Caco-2 (cell line): Measurements from ENCODE around the gene MORC2. TPM values are rescaled to one million over a fixed set of nuclear protein-coding genes. Genes with fewer than 3 reads are reported as not detected.

Experiments used
- BruUV-seq: library from RNA; stranded (reverse); fragments of 400-500 nt; replicated peaks from 2 replicates; lab custom pipeline; 2021; lab: Mats Ljungman, UMichigan
- CTCF ChIA-PET: fragments of 300-600 bp; sonication (Branson Sonifier 250); formaldehyde crosslinking; loops from one replicate; lab custom pipeline; 2022; ENCODE audit warnings: antibody characterized with exemption; lab: Charles Lee
- POLR2A ChIA-PET: fragments of 300-600 bp; sonication (Branson Sonifier 250); formaldehyde crosslinking; loops from one replicate; lab custom pipeline; 2022; ENCODE audit warnings: antibody characterized with exemption; lab: Charles Lee
- DNase-seq, 2 experiments: peaks; one replicate each; pipeline versions ENCODE4 v3.0.0 to v3.0.0-alpha.2; 2020 to 2022
- H3K27me3 ChIP-seq: replicated peaks from 2 replicates; pipeline ENCODE4 v1.6.0; 2011; ENCODE audit warnings: low read length; ENCODE audit not compliant: control insufficient read depth, insufficient read depth
- H3K36me3 ChIP-seq: 2 replicates; pipeline ENCODE4 v1.5.1; 2011; ENCODE audit warnings: low read length; ENCODE audit not compliant: control insufficient read depth, insufficient read depth
- H3K4me1 ChIP-seq: fragments of 250-450 bp; sonication (Bioruptor Pico); 2 replicates; pipeline ENCODE4 v1.5.1; 2020; ENCODE audit warnings: mild to moderate bottlenecking
- H3K4me3 ChIP-seq: 2 replicates; pipeline ENCODE4 v1.5.1; 2011; ENCODE audit warnings: low read depth, mild to moderate bottlenecking, control low read depth, low read length
- H3K9me3 ChIP-seq: fragments of 250-450 bp; sonication (Bioruptor Pico); 2 replicates; pipeline ENCODE4 v1.5.1; 2020; ENCODE audit warnings: mild to moderate bottlenecking, moderate library complexity
- H3K27ac Mint-ChIP-seq: one replicate; pipeline ENCODE4 v1.8.0; 2022; ENCODE audit warnings: mixed read lengths; ENCODE audit not compliant: unreplicated experiment
- H3K27me3 Mint-ChIP-seq: one replicate; pipeline ENCODE4 v1.8.0; 2022; ENCODE audit warnings: mixed read lengths; ENCODE audit not compliant: insufficient read depth, unreplicated experiment
- H3K36me3 Mint-ChIP-seq: one replicate; pipeline ENCODE4 v1.8.0; 2022; ENCODE audit warnings: mild to moderate bottlenecking, mixed read lengths; ENCODE audit not compliant: insufficient read depth, unreplicated experiment
- H3K4me1 Mint-ChIP-seq: one replicate; pipeline ENCODE4 v1.8.0; 2022; ENCODE audit warnings: low read depth, mixed read lengths; ENCODE audit not compliant: unreplicated experiment
- H3K4me3 Mint-ChIP-seq: one replicate; pipeline ENCODE4 v1.8.0; 2022; ENCODE audit warnings: mild to moderate bottlenecking, moderate library complexity, mixed read lengths; ENCODE audit not compliant: unreplicated experiment
- H3K9me3 Mint-ChIP-seq: one replicate; pipeline ENCODE4 v1.8.0; 2022; ENCODE audit warnings: mixed read lengths; ENCODE audit not compliant: unreplicated experiment
- intact Hi-C: fragments of 100-400 bp; cut with micrococcal nuclease; formaldehyde crosslinking; loops from one replicate; pipeline ENCODE4 v1.10.0; 2022; ENCODE audit not compliant: unreplicated experiment
- total RNA-seq: library from RNA; stranded (reverse); gene quantifications from 2 replicates; pipeline ENCODE4 v1.2.3, GENCODE V29; 2022
- TF ChIP-seq, protein P1 (sequence below), 2 experiments: fragments of 200-600 bp in 1 of 2; IDR thresholded peaks; 1 replicate in 1 of 2; 2 replicates in 1 of 2; pipeline versions ENCODE4 v1.5.1 to v1.8.0; 2011 to 2022; ENCODE audit warnings: antibody characterized with exemption in 1 of 2, control low read depth in 1 of 2, inconsistent platforms in 1 of 2, low read depth in 1 of 2, low read length in 1 of 2, mild to moderate bottlenecking in 1 of 2, moderate library complexity in 1 of 2; ENCODE audit not compliant: insufficient read depth in 1 of 2, severe bottlenecking in 1 of 2, unreplicated experiment in 1 of 2

The MORC2 gene
- total RNA-seq, 1 experiment from 2014 or later = 49.9 TPM

- POLR2A ChIA-PET = no interaction called here
- Histone ChIP-seq H3K36me3 (no peaks in the 10 kb centered on the region; the same call in none of the 2 replicates), H3K4me3 (no peak overlapping the region), H3K27me3 (no peaks in the 10 kb centered on the region), H3K9me3 (no peaks in the 10 kb centered on the region), H3K4me1 (no peaks in the 10 kb centered on the region)
- intact Hi-C loops = no loop called here
- H3K4me1 Mint-ChIP-seq = no peaks in the 10 kb centered on the region
- H3K27ac Mint-ChIP-seq = no peak overlapping the region
- TF ChIP-seq, protein P1, sequence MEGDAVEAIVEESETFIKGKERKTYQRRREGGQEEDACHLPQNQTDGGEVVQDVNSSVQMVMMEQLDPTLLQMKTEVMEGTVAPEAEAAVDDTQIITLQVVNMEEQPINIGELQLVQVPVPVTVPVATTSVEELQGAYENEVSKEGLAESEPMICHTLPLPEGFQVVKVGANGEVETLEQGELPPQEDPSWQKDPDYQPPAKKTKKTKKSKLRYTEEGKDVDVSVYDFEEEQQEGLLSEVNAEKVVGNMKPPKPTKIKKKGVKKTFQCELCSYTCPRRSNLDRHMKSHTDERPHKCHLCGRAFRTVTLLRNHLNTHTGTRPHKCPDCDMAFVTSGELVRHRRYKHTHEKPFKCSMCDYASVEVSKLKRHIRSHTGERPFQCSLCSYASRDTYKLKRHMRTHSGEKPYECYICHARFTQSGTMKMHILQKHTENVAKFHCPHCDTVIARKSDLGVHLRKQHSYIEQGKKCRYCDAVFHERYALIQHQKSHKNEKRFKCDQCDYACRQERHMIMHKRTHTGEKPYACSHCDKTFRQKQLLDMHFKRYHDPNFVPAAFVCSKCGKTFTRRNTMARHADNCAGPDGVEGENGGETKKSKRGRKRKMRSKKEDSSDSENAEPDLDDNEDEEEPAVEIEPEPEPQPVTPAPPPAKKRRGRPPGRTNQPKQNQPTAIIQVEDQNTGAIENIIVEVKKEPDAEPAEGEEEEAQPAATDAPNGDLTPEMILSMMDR (IDR thresholded peaks at IDR 0.05; ENCODE audit: insufficient read depth in 1 of 2, low read depth in 1 of 2, low read length in 1 of 2, severe bottlenecking in 1 of 2, unreplicated experiment in 1 of 2) = no peak
- H3K9me3 Mint-ChIP-seq = no peaks in the 10 kb centered on the region
- BruUV-seq = no TSS peak
- H3K36me3 Mint-ChIP-seq = peaks cover 25% of the 10 kb centered on the region
- CTCF ChIA-PET = interaction anchor here (0.7 kb wide), 1 partner anchor 89 kb away, joined by 3 read pairs; no protein-coding TSS in a partner anchor
- H3K27me3 Mint-ChIP-seq = no peaks in the 10 kb centered on the region
- no peak overlapping the region for H3K4me3 Mint-ChIP-seq
- no peak for DNase-seq
These were observed 76.3 kb downstream of the MORC2 start for GRCh38 chr22:30892286-30892685.

DNA sequence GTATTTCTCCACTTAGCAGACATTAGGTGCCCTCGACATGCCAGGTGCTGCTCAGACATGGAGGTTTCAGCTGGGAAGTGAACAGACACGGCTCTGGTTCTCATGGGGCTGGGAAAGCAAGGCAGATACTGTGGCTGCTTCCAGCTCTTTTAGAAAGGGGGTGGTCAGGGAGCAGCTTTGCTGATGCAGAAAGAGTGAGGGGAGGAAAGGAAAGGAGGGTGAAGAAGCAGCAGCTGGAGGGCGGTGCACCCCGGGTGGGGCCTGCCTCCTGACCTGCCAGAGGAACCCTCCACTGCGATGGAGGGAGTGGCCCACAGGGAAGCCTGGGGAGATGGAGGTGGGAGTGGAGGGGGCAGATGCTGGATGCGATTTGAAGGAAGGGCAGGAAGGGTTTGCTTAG is 76.8 kb downstream of the MORC2 start:
- TF ChIP-seq, protein P1 (IDR thresholded peaks at IDR 0.05; ENCODE audit: insufficient read depth in 1 of 2, low read depth in 1 of 2, low read length in 1 of 2, severe bottlenecking in 1 of 2, unreplicated experiment in 1 of 2) = no peak
- POLR2A ChIA-PET = no interaction called here

GRCh38 chr22:30891443-30891755 is 77.2 kb downstream of the MORC2 start:
- Histone ChIP-seq H3K9me3 (no peaks in the 10 kb centered on the region), H3K4me3 (no peak overlapping the region), H3K4me1 (no peaks in the 10 kb centered on the region), H3K27me3 (no peaks in the 10 kb centered on the region), H3K36me3 (no peaks in the 10 kb centered on the region; the same call in none of the 2 replicates)
- Mint-ChIP-seq H3K27ac (no peak overlapping the region), H3K36me3 (peaks cover 30% of the 10 kb centered on the region), H3K9me3 (no peaks in the 10 kb centered on the region), H3K4me3 (no peak overlapping the region), H3K4me1 (no peaks in the 10 kb centered on the region), H3K27me3 (no peaks in the 10 kb centered on the region)
- POLR2A ChIA-PET = no interaction called here
- intact Hi-C loops = no loop called here
- no TSS peak for BruUV-seq
- TF ChIP-seq, protein P1 (IDR thresholded peaks at IDR 0.05; ENCODE audit: insufficient read depth in 1 of 2, low read depth in 1 of 2, low read length in 1 of 2, severe bottlenecking in 1 of 2, unreplicated experiment in 1 of 2) = no peak
- no peak for DNase-seq
- CTCF ChIA-PET = interaction anchor here (1.4 to 2.4 kb wide), 3 partner anchors 10 to 128 kb away, joined by 4 to 10 read pairs (median 6); no protein-coding TSS in a partner anchor

More for the DNA sequence above, 76.8 kb downstream of the MORC2 start:
- intact Hi-C loops = no loop called here
- no peak for DNase-seq
- Histone ChIP-seq H3K4me3 (no peak overlapping the region), H3K4me1 (no peaks in the 10 kb centered on the region), H3K9me3 (no peaks in the 10 kb centered on the region), H3K36me3 (no peaks in the 10 kb centered on the region; the same call in none of the 2 replicates), H3K27me3 (no peaks in the 10 kb centered on the region)
- no peaks in the 10 kb centered on the region for H3K9me3 Mint-ChIP-seq
- H3K4me3 Mint-ChIP-seq = no peak overlapping the region
- H3K27ac Mint-ChIP-seq = no peak overlapping the region
- H3K4me1 Mint-ChIP-seq = no peaks in the 10 kb centered on the region
- H3K27me3 Mint-ChIP-seq = no peaks in the 10 kb centered on the region
- BruUV-seq = no TSS peak
- CTCF ChIA-PET = interaction anchor here (0.7 to 2.4 kb wide), 3 partner anchors 10 to 89 kb away, joined by 3 to 6 read pairs (median 4); no protein-coding TSS in a partner anchor
- H3K36me3 Mint-ChIP-seq = peaks cover 26% of the 10 kb centered on the region
